GM12878 (cell line): Measurements from ENCODE around the gene TMEM61.

ENCODE experiments used
- CEBPB ChIP-seq, 2 experiments: fragments of 150-350 bp in 1 of 2; IDR thresholded peaks; 2 replicates each; pipeline ENCODE4 v1.6.1; 2012 to 2014; ENCODE audit warnings: low read depth in 2 of 2, low read length in 2 of 2, borderline replicate concordance in 1 of 2, inconsistent platforms in 1 of 2
- CEBPZ ChIP-seq: fragments of 150-350 bp; IDR thresholded peaks from 2 replicates; pipeline ENCODE4 v1.6.1; 2016; ENCODE audit warnings: low read depth, low read length
- CTCF ChIP-seq, 3 experiments: IDR thresholded peaks in 2 of 3; conservative IDR thresholded peaks in 1 of 3; 2 replicates each; pipeline ENCODE4 v1.5.1; 2011; ENCODE audit warnings: low read depth in 3 of 3, low read length in 3 of 3, mild to moderate bottlenecking in 3 of 3, control low read depth in 2 of 3, moderate library complexity in 2 of 3, inconsistent platforms in 1 of 3, mixed read lengths in 1 of 3; ENCODE audit not compliant: control insufficient read depth in 2 of 3, insufficient read depth in 1 of 3; ENCODE audit errors: extremely low read depth in 1 of 3
- EZH2 ChIP-seq: IDR thresholded peaks from 2 replicates; pipeline ENCODE4 v1.6.1; 2012; ENCODE audit warnings: low read depth, mild to moderate bottlenecking, control low read depth, inconsistent platforms, low read length, borderline replicate concordance; ENCODE audit not compliant: control insufficient read depth
- MAX ChIP-seq: IDR thresholded peaks from 2 replicates; pipeline ENCODE4 v1.6.1; 2012; ENCODE audit warnings: low read depth, low read length, improper control_type of control experiment
- POLR2AphosphoS5 ChIP-seq: IDR thresholded peaks from 2 replicates; pipeline ENCODE4 v1.6.1; 2011; ENCODE audit warnings: mild to moderate bottlenecking, low read length, inconsistent platforms
- TAF1 ChIP-seq: IDR thresholded peaks from 2 replicates; pipeline ENCODE4 v1.6.1; 2011; ENCODE audit warnings: mild to moderate bottlenecking, low read depth, low read length, borderline replicate concordance

- TF ChIP-seq TAF1 (no peak), CTCF (IDR thresholded peaks at IDR 0.05 in 2 of 3, conservative IDR thresholded peaks at IDR 0.05 in 1 of 3; ENCODE audit: control insufficient read depth in 2 of 3, extremely low read depth in 1 of 3, insufficient read depth in 1 of 3, low read depth in 3 of 3, low read length in 3 of 3) (no peak), MAX (no peak), POLR2AphosphoS5 (no peak), EZH2 (no peak), CEBPZ (no peak), CEBPB (IDR thresholded peaks at IDR 0.05; ENCODE audit: borderline replicate concordance in 1 of 2, low read depth in 2 of 2, low read length in 2 of 2) (no peak)
Observed at GRCh38 chr1:54980528-54981241, at the start of gene TMEM61.
